ENCODE results near the gene GHR.
"Not testable (repeated sequence)": the region's sequence is repeated elsewhere in the genome, so short reads cannot be mapped to it uniquely, and the experiment has no call there.

Gene GHR

GRCh38 chr5:42636946-42637345 is 213.7 kb downstream of the GHR start:
- in situ Hi-C loops (cut with MboI; ENCODE audit: low sequenced_read_pairs): no loop called here

DNA sequence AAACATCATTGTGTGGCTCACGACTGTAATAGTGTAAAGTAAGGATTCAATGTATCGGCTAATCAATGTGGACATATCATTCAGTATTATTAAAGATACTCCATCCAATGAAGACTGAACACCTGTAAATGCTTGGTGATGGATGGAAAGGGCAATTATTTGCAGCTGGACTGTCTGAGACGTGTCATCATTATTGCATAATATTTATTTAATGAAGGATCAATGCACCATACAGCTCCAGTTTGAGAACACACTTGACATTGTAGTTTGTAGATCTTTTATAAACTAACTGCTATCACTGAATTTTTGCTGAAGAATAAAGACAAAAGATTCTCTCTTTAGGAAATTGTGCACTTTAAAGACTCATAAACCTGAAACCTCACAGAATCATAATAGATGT is 215.7 kb downstream of the GHR start:
- in situ Hi-C loops (cut with MboI; ENCODE audit: low sequenced_read_pairs): no loop called here

DNA sequence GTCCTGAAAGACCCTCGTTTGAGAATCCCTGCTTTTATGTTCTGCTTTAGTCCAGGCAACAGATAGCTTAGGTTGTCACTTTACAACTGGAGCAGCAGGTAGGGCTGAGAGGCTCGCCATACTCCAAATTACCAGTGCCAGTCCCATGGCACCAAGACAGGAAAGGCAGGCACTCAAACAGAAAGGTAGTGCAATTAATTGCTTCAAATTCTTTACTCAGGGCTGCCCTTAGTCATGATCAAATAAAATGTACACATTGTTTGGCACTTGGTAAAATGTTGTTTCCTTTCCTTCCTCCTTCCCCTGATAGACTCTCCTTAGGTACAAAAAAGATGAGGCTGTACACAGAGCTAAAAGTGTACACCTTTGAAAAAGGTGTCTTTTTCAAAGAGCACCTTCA is 217.6 kb downstream of the GHR start:
- in situ Hi-C loops (cut with MboI; ENCODE audit: low sequenced_read_pairs): no loop called here

DNA sequence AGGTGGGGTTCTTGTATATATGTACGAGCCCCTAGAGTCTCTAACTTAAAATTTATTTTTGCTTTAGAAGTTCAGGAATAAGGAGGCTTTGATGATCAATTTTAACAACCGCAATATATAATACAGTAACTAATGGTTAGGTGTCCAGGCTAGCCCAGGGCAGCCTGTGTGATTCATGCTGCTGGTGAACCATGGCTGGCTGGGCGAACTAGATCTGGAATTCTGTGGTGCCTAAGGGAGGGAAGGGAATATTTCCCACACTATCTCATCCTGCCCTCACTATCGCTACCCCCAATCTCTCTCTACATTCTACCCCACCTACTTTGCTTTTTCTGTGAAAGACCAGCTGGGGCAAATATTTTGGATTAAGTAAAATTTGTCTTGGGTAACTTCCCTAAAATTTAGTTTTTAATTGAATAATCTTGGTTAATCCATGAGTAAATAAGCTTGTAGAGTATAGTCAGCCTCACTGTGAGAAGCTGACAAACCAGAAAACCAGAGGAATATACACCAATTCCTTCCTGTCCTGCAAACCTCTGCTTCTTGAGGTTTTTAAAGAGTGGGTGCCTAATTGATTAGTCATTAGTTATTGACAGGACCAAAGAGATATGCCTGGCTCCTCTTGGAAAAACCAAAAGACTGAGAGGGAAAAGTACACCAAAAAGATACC is 218.2 kb downstream of the GHR start:
- in situ Hi-C loops (cut with MboI; ENCODE audit: low sequenced_read_pairs): no loop called here

DNA sequence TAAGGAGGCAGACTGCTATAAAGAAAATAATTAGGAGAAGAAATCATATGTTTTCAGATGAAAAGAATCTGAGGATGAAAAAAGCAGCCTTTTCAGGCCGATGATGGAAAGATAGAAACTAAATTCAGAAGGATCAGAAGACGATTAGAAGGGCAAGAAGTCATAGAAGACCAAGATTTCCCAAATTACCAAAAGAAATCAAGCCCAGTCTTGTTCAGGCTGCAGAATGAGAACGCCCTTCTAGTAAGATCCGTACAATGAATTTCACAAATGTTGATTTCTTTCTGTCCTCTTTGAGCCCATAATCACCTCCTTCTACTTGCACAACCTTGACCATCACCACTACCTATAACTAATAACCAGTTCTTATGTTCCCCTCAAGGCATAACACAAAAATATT is 218.8 kb downstream of the GHR start:
- in situ Hi-C loops (cut with MboI; ENCODE audit: low sequenced_read_pairs): no loop called here

- in situ Hi-C loops (cut with MboI; ENCODE audit: low sequenced_read_pairs): no loop called here
Measured at GRCh38 chr5:42643360-42643759, 220.1 kb downstream of the GHR start.

DNA sequence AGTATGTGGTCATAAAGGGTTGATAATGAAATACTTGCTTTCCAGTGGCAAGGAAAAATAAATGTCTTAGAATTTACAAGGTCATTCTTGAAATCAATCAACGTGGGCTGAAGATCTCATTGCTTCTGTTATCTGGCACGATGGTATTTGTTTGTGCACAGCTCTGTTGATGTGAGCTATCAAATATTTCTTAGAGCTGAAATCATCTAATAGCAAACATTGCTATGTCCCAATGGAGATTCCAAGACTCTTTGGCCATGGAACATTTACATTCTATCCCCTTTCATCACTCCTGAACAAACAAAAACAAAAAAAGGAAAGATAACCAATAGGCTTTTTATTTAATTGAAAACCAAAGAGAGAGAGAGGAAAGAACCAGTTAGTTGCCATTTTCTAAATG is 221.9 kb downstream of the GHR start:
- in situ Hi-C loops (cut with MboI; ENCODE audit: low sequenced_read_pairs): no loop called here

GRCh38 chr5:42648036-42648435 is 224.8 kb downstream of the GHR start:
- in situ Hi-C loops (cut with MboI; ENCODE audit: low sequenced_read_pairs): no loop called here

DNA sequence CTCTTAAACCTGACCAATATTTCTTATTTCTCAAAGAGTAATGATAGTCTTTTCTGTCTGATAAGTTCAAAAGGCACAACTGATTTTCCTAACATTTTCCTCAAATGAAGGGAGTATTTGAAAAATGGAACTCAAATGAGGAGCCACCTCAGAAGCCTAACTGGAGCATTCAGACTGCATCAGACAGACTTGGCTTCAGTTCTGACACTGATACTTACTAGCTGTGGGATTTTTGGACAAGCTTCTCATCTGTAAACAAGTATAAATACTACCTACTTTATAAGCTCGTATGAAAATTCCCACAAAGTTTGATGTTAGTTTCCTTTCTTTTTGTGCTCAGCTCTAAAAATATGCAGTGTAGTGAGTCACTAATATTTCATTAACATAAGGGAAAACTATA is 225.7 kb downstream of the GHR start:
- in situ Hi-C loops (cut with MboI; ENCODE audit: low sequenced_read_pairs): no loop called here

DNA sequence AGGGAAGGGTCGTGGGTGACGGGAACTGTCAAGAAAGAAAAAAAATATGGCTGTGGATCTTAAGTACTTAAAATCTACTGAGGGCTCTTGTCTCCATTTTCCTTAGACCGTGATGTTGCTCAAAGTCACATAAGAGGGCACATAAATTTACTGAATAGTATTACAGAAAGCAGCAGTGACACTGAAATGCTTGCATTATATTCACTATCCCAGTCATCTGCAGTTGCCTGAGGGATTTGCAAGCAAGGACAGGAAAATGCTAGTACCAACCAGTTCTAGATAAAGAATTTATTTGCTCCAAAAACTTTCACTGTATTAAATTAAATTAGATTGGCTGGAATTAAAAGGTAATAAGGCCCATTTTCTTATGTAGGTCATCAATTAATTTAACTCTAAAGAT is 226.8 kb downstream of the GHR start:
- in situ Hi-C loops (cut with MboI; ENCODE audit: low sequenced_read_pairs): no loop called here

DNA sequence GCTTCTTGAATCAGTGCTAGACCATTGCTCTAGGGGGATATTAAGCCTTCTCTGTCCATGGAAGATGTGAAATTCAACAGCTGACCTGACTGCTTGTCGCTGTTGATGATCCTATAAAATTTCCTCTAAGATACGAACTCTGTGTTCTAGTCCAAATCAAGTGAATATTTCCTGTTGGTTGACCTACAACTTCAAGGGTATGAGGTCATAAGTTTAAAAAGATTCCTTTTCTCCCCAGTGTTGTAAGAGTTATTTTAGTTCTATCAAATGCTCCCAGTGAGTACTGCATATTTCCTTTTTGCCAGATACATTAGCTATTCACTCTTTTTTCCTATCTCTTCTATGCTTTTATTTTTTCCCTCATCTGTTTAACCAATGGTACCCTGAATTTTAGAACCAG is 230.5 kb downstream of the GHR start:
- in situ Hi-C loops (cut with MboI; ENCODE audit: low sequenced_read_pairs): no loop called here

- in situ Hi-C loops (cut with MboI; ENCODE audit: low sequenced_read_pairs): no loop called here
Measured at GRCh38 chr5:42654645-42655044, 231.4 kb downstream of the GHR start.

- in situ Hi-C loops (cut with MboI; ENCODE audit: low sequenced_read_pairs): no loop called here
Measured at GRCh38 chr5:42655982-42656650, 232.9 kb downstream of the GHR start.

GRCh38 chr5:42656651-42657015 is 233.4 kb downstream of the GHR start:
- in situ Hi-C loops (cut with MboI; ENCODE audit: low sequenced_read_pairs): no loop called here

GRCh38 chr5:42659869-42660268 is 236.6 kb downstream of the GHR start:
- in situ Hi-C loops (cut with MboI; ENCODE audit: low sequenced_read_pairs): not testable (repeated sequence)

DNA sequence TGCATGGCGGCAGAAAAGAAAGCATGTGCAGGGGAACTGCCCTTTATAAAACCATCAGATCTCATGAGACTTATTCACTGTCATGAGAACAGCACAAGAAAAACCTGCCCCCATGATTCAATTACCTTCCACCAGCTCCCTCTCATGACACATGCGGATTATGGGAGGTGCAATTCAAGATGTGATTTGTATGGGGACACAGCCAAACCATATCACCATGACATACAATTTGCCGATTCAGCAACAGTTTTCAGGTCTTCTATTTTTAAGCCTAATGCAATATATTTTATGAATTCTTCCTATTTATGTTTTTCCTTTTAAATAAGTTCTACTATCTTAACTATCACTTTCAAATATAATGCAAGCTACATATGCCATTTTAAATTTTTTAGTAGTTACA is 242.6 kb downstream of the GHR start:
- in situ Hi-C loops (cut with MboI; ENCODE audit: low sequenced_read_pairs): no loop called here

GRCh38 chr5:42666869-42667268 is 243.6 kb downstream of the GHR start:
- in situ Hi-C loops (cut with MboI; ENCODE audit: low sequenced_read_pairs): no loop called here

GRCh38 chr5:42668254-42668653 is 245.0 kb downstream of the GHR start:
- in situ Hi-C loops (cut with MboI; ENCODE audit: low sequenced_read_pairs): no loop called here

DNA sequence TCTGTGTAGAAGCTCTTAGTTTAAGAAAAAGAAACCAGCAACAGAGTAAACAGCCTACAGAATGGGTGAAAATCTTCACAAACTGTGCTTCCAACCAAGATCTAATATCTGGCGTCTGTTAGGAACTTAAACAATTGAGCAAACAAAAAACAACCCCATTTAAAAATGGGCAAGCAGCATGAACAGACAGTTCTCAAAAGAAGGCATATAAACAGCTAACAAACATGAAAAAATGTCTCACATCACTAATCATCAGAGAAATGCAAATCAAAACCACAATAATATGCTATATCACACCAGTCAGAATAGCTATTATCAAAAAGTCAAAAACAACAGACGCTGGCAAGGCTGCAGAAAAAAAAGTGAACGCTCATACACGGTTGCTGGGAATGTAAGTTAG is 249.7 kb downstream of the GHR start:
- in situ Hi-C loops (cut with MboI; ENCODE audit: low sequenced_read_pairs): no loop called here

DNA sequence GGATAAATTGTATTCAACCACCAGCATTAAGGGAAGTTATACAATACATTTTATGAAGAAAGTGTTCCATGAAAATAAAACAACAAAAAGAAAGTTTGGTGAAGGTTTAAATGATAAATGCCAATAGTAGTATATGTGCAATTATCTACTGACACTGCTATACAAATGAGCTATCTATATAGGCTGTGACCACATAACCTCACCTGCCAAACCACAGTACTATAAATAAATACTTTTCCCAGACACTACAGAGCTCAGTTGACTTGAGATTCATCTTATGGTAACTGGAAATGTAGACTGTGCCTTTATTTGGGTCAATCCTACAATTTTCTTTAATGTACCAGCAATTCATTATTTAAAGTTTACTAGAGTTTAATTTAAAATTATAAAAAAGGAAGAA is 252.4 kb downstream of the GHR start:
- in situ Hi-C loops (cut with MboI; ENCODE audit: low sequenced_read_pairs): no loop called here

- in situ Hi-C loops (cut with MboI; ENCODE audit: low sequenced_read_pairs): no loop called here
Measured at GRCh38 chr5:42676362-42676761, 253.1 kb downstream of the GHR start.

DNA sequence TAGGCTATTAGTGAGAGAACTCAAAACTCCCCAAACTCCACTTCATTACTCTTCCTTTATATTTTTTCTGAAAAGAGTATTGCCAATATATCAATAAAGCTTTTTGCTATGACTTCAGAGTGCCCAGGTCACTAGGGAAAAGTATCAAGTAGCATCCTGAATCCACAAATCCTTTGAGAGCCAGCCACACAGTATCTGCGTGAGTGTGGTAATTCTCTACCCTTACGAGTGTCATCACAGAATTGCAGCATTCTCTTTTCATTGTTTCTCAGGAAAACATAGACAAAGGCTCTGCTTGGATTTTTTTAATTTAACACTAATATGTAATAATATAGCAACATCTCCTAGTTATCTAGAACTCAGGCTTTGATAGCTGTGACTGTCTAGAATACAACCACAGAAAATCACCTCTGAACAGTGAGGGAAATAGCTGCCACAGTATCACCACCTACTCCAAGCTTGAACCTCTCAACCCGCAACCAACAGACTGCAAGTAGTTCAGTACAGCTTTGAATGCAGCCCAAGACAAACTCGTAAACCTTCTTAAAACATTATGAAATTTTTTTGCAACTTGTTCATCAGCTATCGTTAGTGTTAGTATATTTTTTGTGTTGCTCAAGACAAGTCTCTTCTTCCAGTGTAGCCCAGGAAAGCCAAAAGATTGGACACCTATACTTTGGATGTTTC is 254.1 kb downstream of the GHR start:
- in situ Hi-C loops (cut with MboI; ENCODE audit: low sequenced_read_pairs): no loop called here

Measured in HL-60/S4 treated with retinoic acid at 250 ng/mL for 4 days and 3 days (cell line).